Measurements from ENCODE around the gene SNTG2. TPM values are rescaled to one million over a fixed set of nuclear protein-coding genes. Genes with fewer than 3 reads are reported as not detected.
"Not testable (repeated sequence)": the region's sequence is repeated elsewhere in the genome, so short reads cannot be mapped to it uniquely, and the experiment has no call there.

The SNTG2 gene
- total RNA-seq, 1 experiment from 2014 or later: 20.5 TPM

DNA sequence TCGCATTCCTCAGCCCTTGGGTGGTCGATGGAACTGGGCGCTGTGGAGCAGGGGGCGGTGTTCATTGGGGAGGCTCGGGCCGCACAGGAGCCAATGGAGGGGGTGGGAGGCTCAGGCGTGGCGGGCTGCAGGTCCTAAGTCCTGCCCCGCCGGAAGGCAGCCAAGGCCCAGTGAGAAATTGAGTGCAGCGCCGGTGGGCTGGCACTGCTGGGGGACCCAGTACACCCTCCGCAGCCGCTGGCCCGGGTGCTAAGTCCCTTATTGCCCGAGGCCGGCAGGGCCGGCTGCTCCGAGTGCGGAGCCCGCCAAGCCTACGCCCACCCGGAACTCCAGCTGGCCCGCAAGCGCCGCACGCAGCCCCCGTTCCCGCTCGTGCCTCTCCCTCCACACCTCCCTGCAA, 278.9 kb downstream of the SNTG2 start:
- H3K4me1 Mint-ChIP-seq; POLR2A ChIA-PET; H3K27me3 Mint-ChIP-seq (ENCODE audit: low read depth); DNase-seq (ENCODE audit: low spot score); ATAC-seq; CTCF ChIA-PET; H3K4me3 Mint-ChIP-seq; H3K27ac Mint-ChIP-seq: not testable (repeated sequence)
- Mint-ChIP-seq H3K9me3 (peaks cover 29% of the 10 kb centered on the region), H3K36me3 (peaks cover 63% of the 10 kb centered on the region)

DNA sequence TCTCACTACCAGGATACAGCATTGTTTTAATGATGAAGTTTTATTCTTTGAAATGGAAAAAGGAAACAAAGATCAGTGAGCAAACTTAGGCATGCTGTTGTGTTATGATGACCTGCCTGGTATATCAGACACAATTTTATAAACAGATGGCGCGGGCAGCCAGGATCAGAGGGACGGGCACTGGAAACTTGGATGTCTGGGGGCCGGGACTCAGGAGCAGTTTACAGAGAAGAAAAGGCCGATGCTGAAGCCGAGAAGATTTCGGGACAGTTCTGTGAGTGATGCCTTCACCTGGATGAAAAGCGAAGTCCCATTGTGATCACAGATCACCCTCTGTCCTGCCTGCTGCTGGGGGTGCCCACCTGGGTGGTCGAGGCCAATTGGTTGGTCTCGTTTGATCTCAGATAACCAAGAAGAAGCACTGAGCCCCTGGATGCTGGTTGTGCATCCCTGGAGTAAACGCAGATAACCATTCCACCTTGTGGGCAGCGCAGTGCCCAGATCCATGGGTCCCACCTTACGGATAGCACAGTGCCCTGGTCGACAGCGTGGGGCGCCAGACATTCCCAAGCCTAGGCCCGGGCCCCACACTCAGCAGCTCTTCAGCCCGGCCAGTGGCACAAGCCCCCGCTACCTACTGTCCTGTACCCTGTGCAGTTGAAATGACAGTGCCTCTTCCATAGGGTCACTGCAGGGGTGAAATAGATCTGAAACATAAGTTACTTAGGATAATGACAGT, 279.7 kb downstream of the SNTG2 start:
- Mint-ChIP-seq H3K27me3 (ENCODE audit: low read depth) (peaks cover 3% of the 10 kb centered on the region; the same call in 1 of the 2 replicates), H3K4me1 (no peaks in the 10 kb centered on the region), H3K36me3 (peaks cover 63% of the 10 kb centered on the region), H3K27ac (no peak overlapping the region), H3K9me3 (peaks cover 29% of the 10 kb centered on the region), H3K4me3 (no peak overlapping the region)
- DNase-seq (ENCODE audit: low spot score) (no peak), ATAC-seq (no peak)
- POLR2A ChIA-PET: no interaction called here
- CTCF ChIA-PET: no interaction called here
- no peak for TF ChIP-seq SP1 (CRISPR knock-in tag; conservative IDR thresholded peaks at IDR 0.05)
- no peak for TF ChIP-seq ATF6 (CRISPR knock-in tag; IDR thresholded peaks at IDR 0.05)
- TF ChIP-seq GRHL2 (CRISPR knock-in tag; IDR thresholded peaks at IDR 0.05; ENCODE audit: insufficient replicate concordance, severe bottlenecking): no peak
- TF ChIP-seq NFATC4 (CRISPR knock-in tag; IDR thresholded peaks at IDR 0.05): no peak
- no peak for TF ChIP-seq KAT7 (CRISPR knock-in tag; IDR thresholded peaks at IDR 0.05; ENCODE audit: borderline replicate concordance)
- TF ChIP-seq, protein P1, sequence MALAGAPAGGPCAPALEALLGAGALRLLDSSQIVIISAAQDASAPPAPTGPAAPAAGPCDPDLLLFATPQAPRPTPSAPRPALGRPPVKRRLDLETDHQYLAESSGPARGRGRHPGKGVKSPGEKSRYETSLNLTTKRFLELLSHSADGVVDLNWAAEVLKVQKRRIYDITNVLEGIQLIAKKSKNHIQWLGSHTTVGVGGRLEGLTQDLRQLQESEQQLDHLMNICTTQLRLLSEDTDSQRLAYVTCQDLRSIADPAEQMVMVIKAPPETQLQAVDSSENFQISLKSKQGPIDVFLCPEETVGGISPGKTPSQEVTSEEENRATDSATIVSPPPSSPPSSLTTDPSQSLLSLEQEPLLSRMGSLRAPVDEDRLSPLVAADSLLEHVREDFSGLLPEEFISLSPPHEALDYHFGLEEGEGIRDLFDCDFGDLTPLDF (CRISPR knock-in tag; IDR thresholded peaks at IDR 0.05): no peak
- no peak for TF ChIP-seq USF2 (CRISPR knock-in tag; IDR thresholded peaks at IDR 0.05)
- TF ChIP-seq MXD4 (CRISPR knock-in tag; IDR thresholded peaks at IDR 0.05; ENCODE audit: borderline replicate concordance): no peak
- TF ChIP-seq ZMAT4 (CRISPR knock-in tag; IDR thresholded peaks at IDR 0.05): no peak
- no peak for TF ChIP-seq CTCF (IDR thresholded peaks at IDR 0.05)

DNA sequence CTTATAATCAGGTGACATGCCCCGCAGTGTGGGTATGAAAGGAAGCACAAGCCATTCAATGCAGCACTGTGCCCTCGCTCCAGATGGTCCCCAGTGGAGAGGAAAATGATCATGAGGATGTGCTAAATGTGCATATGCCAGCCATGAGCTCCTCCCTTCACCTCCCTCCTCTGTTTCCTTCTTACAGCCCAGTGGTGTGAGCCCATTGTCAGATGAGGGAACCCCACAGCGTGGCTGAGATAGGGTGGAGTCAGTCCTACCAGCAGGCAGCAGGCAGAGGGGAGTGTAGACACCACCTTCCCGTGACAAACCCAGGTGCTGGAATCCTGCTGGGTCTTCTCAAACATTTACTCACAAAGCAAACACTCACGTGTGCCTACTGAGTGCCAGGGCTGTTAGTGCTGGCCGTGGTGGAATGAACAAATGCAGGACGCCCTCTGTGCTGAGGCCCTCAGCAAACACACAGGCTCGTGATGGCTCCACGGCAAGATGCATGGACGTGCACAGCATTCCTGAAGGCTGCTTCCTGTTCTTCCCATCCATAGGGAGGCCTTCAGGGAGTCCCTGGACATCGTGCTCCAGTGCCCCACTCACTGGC, 280.9 kb downstream of the SNTG2 start:
- Mint-ChIP-seq H3K27ac (no peak overlapping the region), H3K36me3 (peaks cover 58% of the 10 kb centered on the region), H3K4me3 (no peak overlapping the region), H3K9me3 (peaks cover 29% of the 10 kb centered on the region), H3K27me3 (ENCODE audit: low read depth) (peaks cover 3% of the 10 kb centered on the region; the same call in 1 of the 2 replicates), H3K4me1 (peaks cover 10% of the 10 kb centered on the region)
- ChIA-PET POLR2A (no interaction called here), CTCF (no interaction called here)
- DNase-seq (ENCODE audit: low spot score): no peak
- no peak for ATAC-seq
- TF ChIP-seq ZNF512 (CRISPR knock-in tag; IDR thresholded peaks at IDR 0.05; ENCODE audit: borderline replicate concordance) (no peak), MLX (CRISPR knock-in tag; IDR thresholded peaks at IDR 0.05) (no peak), IRF2 (CRISPR knock-in tag; IDR thresholded peaks at IDR 0.05; ENCODE audit: borderline replicate concordance, low read depth) (no peak), NR2C2 (CRISPR knock-in tag; IDR thresholded peaks at IDR 0.05) (no peak), FOXJ3 (CRISPR knock-in tag; IDR thresholded peaks at IDR 0.05; ENCODE audit: borderline replicate concordance) (no peak)
- TF ChIP-seq, protein P2, sequence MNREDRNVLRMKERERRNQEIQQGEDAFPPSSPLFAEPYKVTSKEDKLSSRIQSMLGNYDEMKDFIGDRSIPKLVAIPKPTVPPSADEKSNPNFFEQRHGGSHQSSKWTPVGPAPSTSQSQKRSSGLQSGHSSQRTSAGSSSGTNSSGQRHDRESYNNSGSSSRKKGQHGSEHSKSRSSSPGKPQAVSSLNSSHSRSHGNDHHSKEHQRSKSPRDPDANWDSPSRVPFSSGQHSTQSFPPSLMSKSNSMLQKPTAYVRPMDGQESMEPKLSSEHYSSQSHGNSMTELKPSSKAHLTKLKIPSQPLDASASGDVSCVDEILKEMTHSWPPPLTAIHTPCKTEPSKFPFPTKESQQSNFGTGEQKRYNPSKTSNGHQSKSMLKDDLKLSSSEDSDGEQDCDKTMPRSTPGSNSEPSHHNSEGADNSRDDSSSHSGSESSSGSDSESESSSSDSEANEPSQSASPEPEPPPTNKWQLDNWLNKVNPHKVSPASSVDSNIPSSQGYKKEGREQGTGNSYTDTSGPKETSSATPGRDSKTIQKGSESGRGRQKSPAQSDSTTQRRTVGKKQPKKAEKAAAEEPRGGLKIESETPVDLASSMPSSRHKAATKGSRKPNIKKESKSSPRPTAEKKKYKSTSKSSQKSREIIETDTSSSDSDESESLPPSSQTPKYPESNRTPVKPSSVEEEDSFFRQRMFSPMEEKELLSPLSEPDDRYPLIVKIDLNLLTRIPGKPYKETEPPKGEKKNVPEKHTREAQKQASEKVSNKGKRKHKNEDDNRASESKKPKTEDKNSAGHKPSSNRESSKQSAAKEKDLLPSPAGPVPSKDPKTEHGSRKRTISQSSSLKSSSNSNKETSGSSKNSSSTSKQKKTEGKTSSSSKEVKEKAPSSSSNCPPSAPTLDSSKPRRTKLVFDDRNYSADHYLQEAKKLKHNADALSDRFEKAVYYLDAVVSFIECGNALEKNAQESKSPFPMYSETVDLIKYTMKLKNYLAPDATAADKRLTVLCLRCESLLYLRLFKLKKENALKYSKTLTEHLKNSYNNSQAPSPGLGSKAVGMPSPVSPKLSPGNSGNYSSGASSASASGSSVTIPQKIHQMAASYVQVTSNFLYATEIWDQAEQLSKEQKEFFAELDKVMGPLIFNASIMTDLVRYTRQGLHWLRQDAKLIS (CRISPR knock-in tag; IDR thresholded peaks at IDR 0.05; ENCODE audit: borderline replicate concordance): no peak
- TF ChIP-seq, protein P3, sequence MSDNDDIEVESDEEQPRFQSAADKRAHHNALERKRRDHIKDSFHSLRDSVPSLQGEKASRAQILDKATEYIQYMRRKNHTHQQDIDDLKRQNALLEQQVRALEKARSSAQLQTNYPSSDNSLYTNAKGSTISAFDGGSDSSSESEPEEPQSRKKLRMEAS (CRISPR knock-in tag; IDR thresholded peaks at IDR 0.05): no peak
